ENCODE results near the gene CBARP. TPM values are rescaled to one million over a fixed set of nuclear protein-coding genes. Genes with fewer than 3 reads are reported as not detected.

CBARP gene
- total and polyA plus RNA-seq, 2 of the 13 experiments (the other 11 are each of a cell fraction or from before 2014, with no cell fraction given), result 1.2 to 1.4 TPM

GRCh38 chr19:1239796-1240737, 2.3 kb upstream of the CBARP start (continued):
- TF ChIP-seq, protein P1, sequence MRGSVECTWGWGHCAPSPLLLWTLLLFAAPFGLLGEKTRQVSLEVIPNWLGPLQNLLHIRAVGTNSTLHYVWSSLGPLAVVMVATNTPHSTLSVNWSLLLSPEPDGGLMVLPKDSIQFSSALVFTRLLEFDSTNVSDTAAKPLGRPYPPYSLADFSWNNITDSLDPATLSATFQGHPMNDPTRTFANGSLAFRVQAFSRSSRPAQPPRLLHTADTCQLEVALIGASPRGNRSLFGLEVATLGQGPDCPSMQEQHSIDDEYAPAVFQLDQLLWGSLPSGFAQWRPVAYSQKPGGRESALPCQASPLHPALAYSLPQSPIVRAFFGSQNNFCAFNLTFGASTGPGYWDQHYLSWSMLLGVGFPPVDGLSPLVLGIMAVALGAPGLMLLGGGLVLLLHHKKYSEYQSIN (CRISPR knock-in tag; IDR thresholded peaks at IDR 0.05; ENCODE audit: borderline replicate concordance), result no peak
- TF ChIP-seq ZNF205 (CRISPR knock-in tag; IDR thresholded peaks at IDR 0.05) (no peak), MED13 (CRISPR knock-in tag; IDR thresholded peaks at IDR 0.05) (no peak), HCFC1 (IDR thresholded peaks at IDR 0.05; ENCODE audit: low read depth, low read length) (peak; percentile 17; the same call in 1 of the 2 replicates), AKAP8 (CRISPR knock-in tag; IDR thresholded peaks at IDR 0.05) (no peak; the same call in 1 of the 2 replicates), ZBTB46 (CRISPR knock-in tag; IDR thresholded peaks at IDR 0.05; ENCODE audit: borderline replicate concordance) (no peak), CBX5 (CRISPR knock-in tag; IDR thresholded peaks at IDR 0.05; ENCODE audit: borderline replicate concordance) (no peak), TMF1 (CRISPR knock-in tag; IDR thresholded peaks at IDR 0.05; ENCODE audit: low read depth) (peak; percentile 20; the same call in 1 of the 2 replicates), YY1 (IDR thresholded peaks at IDR 0.05; ENCODE audit: insufficient read depth, insufficient replicate concordance, low read depth, low read length) (peak; percentile 50), RBM22 (optimal IDR thresholded peaks at IDR 0.05; ENCODE audit: low read length) (no peak), ZNF143 (CRISPR knock-in tag; IDR thresholded peaks at IDR 0.05) (no peak), DMTF1 (CRISPR knock-in tag; IDR thresholded peaks at IDR 0.05) (no peak), NR3C1 (CRISPR knock-in tag; IDR thresholded peaks at IDR 0.05) (no peak), KLF6 (CRISPR knock-in tag; IDR thresholded peaks at IDR 0.05) (no peak)
- TF ChIP-seq, protein P2, sequence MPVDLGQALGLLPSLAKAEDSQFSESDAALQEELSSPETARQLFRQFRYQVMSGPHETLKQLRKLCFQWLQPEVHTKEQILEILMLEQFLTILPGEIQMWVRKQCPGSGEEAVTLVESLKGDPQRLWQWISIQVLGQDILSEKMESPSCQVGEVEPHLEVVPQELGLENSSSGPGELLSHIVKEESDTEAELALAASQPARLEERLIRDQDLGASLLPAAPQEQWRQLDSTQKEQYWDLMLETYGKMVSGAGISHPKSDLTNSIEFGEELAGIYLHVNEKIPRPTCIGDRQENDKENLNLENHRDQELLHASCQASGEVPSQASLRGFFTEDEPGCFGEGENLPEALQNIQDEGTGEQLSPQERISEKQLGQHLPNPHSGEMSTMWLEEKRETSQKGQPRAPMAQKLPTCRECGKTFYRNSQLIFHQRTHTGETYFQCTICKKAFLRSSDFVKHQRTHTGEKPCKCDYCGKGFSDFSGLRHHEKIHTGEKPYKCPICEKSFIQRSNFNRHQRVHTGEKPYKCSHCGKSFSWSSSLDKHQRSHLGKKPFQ (CRISPR knock-in tag; IDR thresholded peaks at IDR 0.05; ENCODE audit: insufficient replicate concordance), result no peak
- TF ChIP-seq, protein P3, sequence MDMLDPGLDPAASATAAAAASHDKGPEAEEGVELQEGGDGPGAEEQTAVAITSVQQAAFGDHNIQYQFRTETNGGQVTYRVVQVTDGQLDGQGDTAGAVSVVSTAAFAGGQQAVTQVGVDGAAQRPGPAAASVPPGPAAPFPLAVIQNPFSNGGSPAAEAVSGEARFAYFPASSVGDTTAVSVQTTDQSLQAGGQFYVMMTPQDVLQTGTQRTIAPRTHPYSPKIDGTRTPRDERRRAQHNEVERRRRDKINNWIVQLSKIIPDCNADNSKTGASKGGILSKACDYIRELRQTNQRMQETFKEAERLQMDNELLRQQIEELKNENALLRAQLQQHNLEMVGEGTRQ (IDR thresholded peaks at IDR 0.05; ENCODE audit: low read depth, low read length), result no peak
- TF ChIP-seq, protein P3 (CRISPR knock-in tag; IDR thresholded peaks at IDR 0.05; ENCODE audit: borderline replicate concordance), result no peak
- TF ChIP-seq, protein P4, sequence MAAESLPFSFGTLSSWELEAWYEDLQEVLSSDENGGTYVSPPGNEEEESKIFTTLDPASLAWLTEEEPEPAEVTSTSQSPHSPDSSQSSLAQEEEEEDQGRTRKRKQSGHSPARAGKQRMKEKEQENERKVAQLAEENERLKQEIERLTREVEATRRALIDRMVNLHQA (CRISPR knock-in tag; IDR thresholded peaks at IDR 0.05), result no peak
